ENCODE data around the gene CACNB1.

Gene CACNB1

GRCh38 chr17:39225308-39225958, 28.0 kb upstream of the CACNB1 start, which contains the start of gene STAC2:
STAC2 (minus strand) TSS chr17:39225945; CDS start chr17:39225502, 443 bp downstream.
- no peak for DNase-seq

- no peak for DNase-seq
These were observed 27.4 kb upstream of the CACNB1 start for GRCh38 chr17:39224778-39225307.

- DNase-seq: no peak
These were observed 26.7 kb upstream of the CACNB1 start for GRCh38 chr17:39223907-39224777.

- DNase-seq: no peak
These were observed 25.7 kb upstream of the CACNB1 start for GRCh38 chr17:39222866-39223834.

- DNase-seq: no peak
These were observed 24.7 kb upstream of the CACNB1 start for GRCh38 chr17:39222151-39222550.

- no peak for DNase-seq
These were observed 24.1 kb upstream of the CACNB1 start for GRCh38 chr17:39221572-39221971.

GRCh38 chr17:39219647-39220154, 22.2 kb upstream of the CACNB1 start:
- no peak for DNase-seq

GRCh38 chr17:39218906-39219305, 21.4 kb upstream of the CACNB1 start:
- no peak for DNase-seq

GRCh38 chr17:39217734-39218369, 20.4 kb upstream of the CACNB1 start:
- no peak for DNase-seq

GRCh38 chr17:39213852-39214251, 16.4 kb upstream of the CACNB1 start:
- DNase-seq: no peak

- DNase-seq: no peak
These were observed 15.5 kb upstream of the CACNB1 start for GRCh38 chr17:39212841-39213480.

- no peak for DNase-seq
These were observed 14.8 kb upstream of the CACNB1 start for GRCh38 chr17:39212195-39212810.

GRCh38 chr17:39210093-39210434, 12.6 kb upstream of the CACNB1 start:
- DNase-seq: no peak

- no peak for DNase-seq
These were observed 12.0 kb upstream of the CACNB1 start for GRCh38 chr17:39209317-39210092.

- no peak for DNase-seq
These were observed 11.4 kb upstream of the CACNB1 start for GRCh38 chr17:39208893-39209292.

GRCh38 chr17:39208136-39208535, 10.7 kb upstream of the CACNB1 start:
- DNase-seq: no peak

GRCh38 chr17:39205112-39205526, 7.7 kb upstream of the CACNB1 start:
- DNase-seq: no peak

- DNase-seq: no peak
These were observed 6.8 kb upstream of the CACNB1 start for GRCh38 chr17:39204245-39204644.

GRCh38 chr17:39200957-39201510, 3.6 kb upstream of the CACNB1 start:
- no peak for DNase-seq

All from amniotic stem cell (primary cell).